ENCODE data around the gene SRSF2. TPM values are rescaled to one million over a fixed set of nuclear protein-coding genes. Genes with fewer than 3 reads are reported as not detected.
"Not testable (repeated sequence)": the region's sequence is repeated elsewhere in the genome, so short reads cannot be mapped to it uniquely, and the experiment has no call there.

The SRSF2 gene
- total RNA-seq, 8 experiments from 2014 or later, result 68.1 to 302 (median 147) TPM

- ATAC-seq (replicated peaks in 6 of 8), result no peak
- Histone ChIP-seq H3K4me1 (replicated peaks in 1 of 2) (peaks cover 14 to 17% of the 10 kb centered on the region in 2 donors), H3K27ac (no peak overlapping the region), H3K4me3 (no peak overlapping the region)
- 83 to 100% (median 93%) methylated on average over 1 to 6 of the region's 7 CpGs; no CpG with 5 or more reads in 3 of the 10 experiments for WGBS, 10 experiments
- in situ Hi-C loops (cut with MboI; ENCODE audit: low pct_unique_long_range_greater_than_20kb in 2 of 9, low sequenced_read_pairs in 9 of 9, unreplicated experiment in 9 of 9), result loop anchor here in 2 of 9 experiments (25.0 kb wide), 1 partner anchor 176 kb away; the partner anchor contains the start of genes CYGB (in 2 of the 2) and PRCD (in 2 of the 2)
Measured at GRCh38 chr17:76713765-76714164, 23.4 kb downstream of the SRSF2 start.

- in situ Hi-C loops (cut with MboI; ENCODE audit: low pct_unique_long_range_greater_than_20kb in 2 of 9, low sequenced_read_pairs in 9 of 9, unreplicated experiment in 9 of 9), result loop anchor here in 2 of 9 experiments (25.0 kb wide), 1 partner anchor 175 kb away; the partner anchor contains the start of genes CYGB (in 2 of the 2) and PRCD (in 2 of the 2)
- WGBS, 10 experiments, result 60 to 100% (median 87%) methylated on average over 1 to 7 of the region's 7 CpGs; no CpG with 5 or more reads in 1 of the 10 experiments
- ATAC-seq (replicated peaks in 6 of 8); H3K4me3 ChIP-seq; H3K27ac ChIP-seq: not testable (repeated sequence)
- H3K4me1 ChIP-seq (replicated peaks in 1 of 2), result peaks cover 28 to 29% of the 10 kb centered on the region in 2 donors
Measured at GRCh38 chr17:76712321-76712720, 24.8 kb downstream of the SRSF2 start.

GRCh38 chr17:76710863-76711611 lies 26.1 kb downstream of the SRSF2 start, which contains the start of gene MXRA7:
Gene MXRA7 (minus strand): TSS chr17:76710965. CDS start chr17:76710946, 19 bp downstream.
- Histone ChIP-seq H3K4me1 (replicated peaks in 1 of 2) (peaks cover 30 to 32% of the 10 kb centered on the region in 2 donors), H3K27ac (peak within 1 kb of the TSS; percentile 79 to 98), H3K4me3 (peak within 1 kb of the TSS; percentile 58 to 89 (median 69))
- peak; percentile 32 to 62 (median 52) for ATAC-seq (replicated peaks in 6 of 8)
- in situ Hi-C loops (cut with MboI; ENCODE audit: low pct_unique_long_range_greater_than_20kb in 2 of 9, low sequenced_read_pairs in 9 of 9, unreplicated experiment in 9 of 9), result loop anchor here in 2 of 9 experiments (25.0 kb wide), 1 partner anchor 174 kb away; the partner anchor contains the start of genes CYGB (in 2 of the 2) and PRCD (in 2 of the 2)
- whole genome bisulfite sequencing, 10 experiments, result 0 to 41% (median 13%) methylated on average over 1 to 11 of the region's 56 CpGs; no CpG with 5 or more reads in 3 of the 10 experiments

- in situ Hi-C loops (cut with MboI; ENCODE audit: low pct_unique_long_range_greater_than_20kb in 2 of 9, low sequenced_read_pairs in 9 of 9, unreplicated experiment in 9 of 9), result loop anchor here in 2 of 9 experiments (25.0 kb wide), 1 partner anchor 173 kb away; the partner anchor contains the start of genes CYGB (in 2 of the 2) and PRCD (in 2 of the 2)
Measured at GRCh38 chr17:76709951-76710862, 26.9 kb downstream of the SRSF2 start.

GRCh38 chr17:76709077-76709950 lies 27.8 kb downstream of the SRSF2 start:
- peak overlapping the region; percentile 58 to 89 (median 69) for H3K4me3 ChIP-seq
- ATAC-seq (replicated peaks in 6 of 8), result peak; percentile 59 to 79 (median 73)
- H3K27ac ChIP-seq, result peak overlapping the region; percentile 79 to 98
- in situ Hi-C loops (cut with MboI; ENCODE audit: low pct_unique_long_range_greater_than_20kb in 2 of 9, low sequenced_read_pairs in 9 of 9, unreplicated experiment in 9 of 9), result loop anchor here in 2 of 9 experiments (25.0 kb wide), 1 partner anchor 172 kb away; the partner anchor contains the start of genes CYGB (in 2 of the 2) and PRCD (in 2 of the 2)
- 0 to 23% (median 8%) methylated on average over 2 to 12 of the region's 29 CpGs; no CpG with 5 or more reads in 3 of the 10 experiments for WGBS, 10 experiments
- H3K4me1 ChIP-seq (replicated peaks in 1 of 2), result peaks cover 30 to 32% of the 10 kb centered on the region in 2 donors

More at GRCh38 chr17:76709951-76710862, 26.9 kb downstream of the SRSF2 start:
- Histone ChIP-seq H3K4me1 (replicated peaks in 1 of 2) (peaks cover 30 to 32% of the 10 kb centered on the region in 2 donors), H3K4me3 (peak overlapping the region; percentile 58 to 89 (median 69)), H3K27ac (peak overlapping the region; percentile 79 to 98)
- 0% methylated on average over 2 to 4 of the region's 79 CpGs; no CpG with 5 or more reads in 7 of the 10 experiments for WGBS, 10 experiments
- ATAC-seq (replicated peaks in 6 of 8), result peak in 7 of 8 experiments; percentile 0 to 12 (median 3)

GRCh38 chr17:76707985-76708807 lies 28.9 kb downstream of the SRSF2 start:
- Histone ChIP-seq H3K4me3 (peak overlapping the region in 2 of 5 donors; percentile 14 to 58), H3K27ac (peak overlapping the region; percentile 79 to 98), H3K4me1 (replicated peaks in 1 of 2) (peaks cover 32% of the 10 kb centered on the region in 2 donors)
- in situ Hi-C loops (cut with MboI; ENCODE audit: low pct_unique_long_range_greater_than_20kb in 2 of 9, low sequenced_read_pairs in 9 of 9, unreplicated experiment in 9 of 9), result loop anchor here in 2 of 9 experiments (25.0 kb wide), 1 partner anchor 171 kb away; the partner anchor contains the start of genes CYGB (in 2 of the 2) and PRCD (in 2 of the 2)
- ATAC-seq (replicated peaks in 6 of 8), result peak in 5 of 8 experiments; percentile 14 to 33 (median 30)
- WGBS, 10 experiments, result 0 to 67% (median 27%) methylated on average over 1 to 9 of the region's 14 CpGs; no CpG with 5 or more reads in 3 of the 10 experiments

- Histone ChIP-seq H3K27ac (no peak overlapping the region), H3K4me3 (no peak overlapping the region), H3K4me1 (replicated peaks in 1 of 2) (peaks cover 35 to 38% of the 10 kb centered on the region in 2 donors)
- in situ Hi-C loops (cut with MboI; ENCODE audit: low pct_unique_long_range_greater_than_20kb in 2 of 9, low sequenced_read_pairs in 9 of 9, unreplicated experiment in 9 of 9), result loop anchor here in 2 of 9 experiments (25.0 kb wide), 1 partner anchor 170 kb away; the partner anchor contains the start of genes CYGB (in 2 of the 2) and PRCD (in 2 of the 2)
- no peak for ATAC-seq (replicated peaks in 6 of 8)
- WGBS, 10 experiments, result 77 to 100% (median 88%) methylated on average over 3 of the region's 3 CpGs; no CpG with 5 or more reads in 5 of the 10 experiments
Measured at GRCh38 chr17:76706817-76707216, 30.3 kb downstream of the SRSF2 start.

GRCh38 chr17:76704805-76705204 lies 32.3 kb downstream of the SRSF2 start:
- in situ Hi-C loops (cut with MboI; ENCODE audit: low pct_unique_long_range_greater_than_20kb in 2 of 9, low sequenced_read_pairs in 9 of 9, unreplicated experiment in 9 of 9), result loop anchor here in 2 of 9 experiments (25.0 kb wide), 1 partner anchor 168 kb away; the partner anchor contains the start of genes CYGB (in 2 of the 2) and PRCD (in 2 of the 2)
- WGBS, 10 experiments, result 30 to 100% (median 90%) methylated on average over 1 to 4 of the region's 4 CpGs; no CpG with 5 or more reads in 5 of the 10 experiments
- no peak overlapping the region for H3K4me3 ChIP-seq
- no peak for ATAC-seq (replicated peaks in 6 of 8)
- peaks cover 46 to 49% of the 10 kb centered on the region in 2 donors for H3K4me1 ChIP-seq (replicated peaks in 1 of 2)
- H3K27ac ChIP-seq, result no peak overlapping the region

- WGBS, 10 experiments, result 87 to 100% (median 96%) methylated on average over 1 to 9 of the region's 10 CpGs; no CpG with 5 or more reads in 1 of the 10 experiments
- H3K4me1 ChIP-seq (replicated peaks in 1 of 2), result peaks cover 38 to 49% of the 10 kb centered on the region in 2 donors
- H3K4me3 ChIP-seq, result no peak overlapping the region
- in situ Hi-C loops (cut with MboI; ENCODE audit: low pct_unique_long_range_greater_than_20kb in 2 of 9, low sequenced_read_pairs in 9 of 9, unreplicated experiment in 9 of 9), result loop anchor here in 2 of 9 experiments (25.0 kb wide), 1 partner anchor 166 kb away; the partner anchor contains the start of genes CYGB (in 2 of the 2) and PRCD (in 2 of the 2)
- ATAC-seq (replicated peaks in 6 of 8), result no peak
- no peak overlapping the region for H3K27ac ChIP-seq
Measured at GRCh38 chr17:76702941-76703637, 34.0 kb downstream of the SRSF2 start.

GRCh38 chr17:76702076-76702475 lies 35.1 kb downstream of the SRSF2 start:
- Histone ChIP-seq H3K27ac (no peak overlapping the region), H3K4me1 (replicated peaks in 1 of 2) (peaks cover 42 to 51% of the 10 kb centered on the region in 2 donors), H3K4me3 (no peak overlapping the region)
- in situ Hi-C loops (cut with MboI; ENCODE audit: low pct_unique_long_range_greater_than_20kb in 2 of 9, low sequenced_read_pairs in 9 of 9, unreplicated experiment in 9 of 9), result loop anchor here in 2 of 9 experiments (25.0 kb wide), 1 partner anchor 165 kb away; the partner anchor contains the start of genes CYGB (in 2 of the 2) and PRCD (in 2 of the 2)
- ATAC-seq (replicated peaks in 6 of 8), result no peak
- 20 to 100% (median 50%) methylated on average over 1 to 2 of the region's 2 CpGs; no CpG with 5 or more reads in 3 of the 10 experiments for WGBS, 10 experiments
